Kidney (tissue), 14 donors: Measurements from ENCODE around the gene VDR. TPM values are rescaled to one million over a fixed set of nuclear protein-coding genes. Genes with fewer than 3 reads are reported as not detected.

ENCODE experiments used
- DNase-seq, 5 donors: peaks; one replicate each; pipeline ENCODE4 v3.0.0-alpha.2; 2013 to 2020
- FAIRE-seq: peaks from 2 replicates; lab custom pipeline; 2012; peaks lifted over from hg19 to GRCh38; lab: Jason Lieb, UNC
- H3K27ac ChIP-seq, 2 donors: one replicate each; pipeline ENCODE4 v1.7.0; 2013; ENCODE audit warnings: low read depth in 2 of 2, low read length in 2 of 2, inconsistent platforms in 1 of 2
- H3K27me3 ChIP-seq: one replicate; pipeline ENCODE4 v1.7.1; 2013; ENCODE audit warnings: low read length, inconsistent platforms; ENCODE audit not compliant: control insufficient read depth, insufficient read depth
- H3K36me3 ChIP-seq, 3 donors: one replicate each; pipeline versions ENCODE4 v1.7.0 to v1.7.1; 2013; ENCODE audit warnings: low read length in 3 of 3, control low read depth in 1 of 3, inconsistent platforms in 1 of 3; ENCODE audit not compliant: insufficient read depth in 3 of 3, control insufficient read depth in 2 of 3
- H3K4me1 ChIP-seq, 3 donors: one replicate each; pipeline versions ENCODE4 v1.7.0 to v1.7.1; 2013; ENCODE audit warnings: low read length in 3 of 3, inconsistent platforms in 1 of 3, low read depth in 1 of 3; ENCODE audit not compliant: control insufficient read depth in 2 of 3, insufficient read depth in 2 of 3
- H3K4me3 ChIP-seq, 3 donors: one replicate each; pipeline versions ENCODE4 v1.7.0 to v1.8.1; 2013; ENCODE audit warnings: low read length in 3 of 3, control low read depth in 1 of 3, inconsistent platforms in 1 of 3
- H3K9ac ChIP-seq, 3 donors: one replicate each; pipeline versions ENCODE4 v1.7.0 to v1.7.1; 2013; ENCODE audit warnings: low read length in 3 of 3, control low read depth in 1 of 3, inconsistent platforms in 1 of 3
- H3K9me3 ChIP-seq, 3 donors: one replicate each; pipeline versions ENCODE4 v1.7.0 to v1.7.1; 2013; ENCODE audit warnings: low read length in 3 of 3, control low read depth in 1 of 3, inconsistent platforms in 1 of 3; ENCODE audit not compliant: control insufficient read depth in 2 of 3, insufficient read depth in 1 of 3
- intact Hi-C: fragments of 100-400 bp; cut with DNase I; formaldehyde crosslinking; loops from one replicate; pipeline ENCODE4 v1.11.1; 2022
- polyA plus RNA-seq: library from polyadenylated mRNA; stranded (reverse); fragments of 350-450 nt; fragmentation: Illumina TruSeq; extraction: RNeasy Lipid Tissue Mini Kit (QIAGEN cat#74804); gene quantifications from one replicate; pipeline ENCODE4 v1.2.3, GENCODE V29; 2014; ENCODE audit warnings: low read depth, low replicate concordance; ENCODE audit not compliant: insufficient read depth
- total RNA-seq: library from RNA; stranded (reverse); fragmentation: NEBNext Ultra II Directional; extraction: Animal tissue kit (Norgen Biotek cat#: 25700); gene quantifications from one replicate; pipeline ENCODE4 v1.2.1, GENCODE V29; 2021
- TF ChIP-seq, protein P1 (sequence below): IDR thresholded peaks from 3 replicates; pipeline ENCODE4 v1.5.1; 2012; ENCODE audit warnings: mild to moderate bottlenecking, moderate library complexity, borderline replicate concordance; ENCODE audit not compliant: insufficient read depth; ENCODE audit errors: extremely low read depth
- donor health status: control.
- donor health status: control.
- donor health status: control.
- donor health status: control.
- donor health status: control.
- donor health status: DM: yes; HTN: yes; CAD: no.
- donor health status: Normal renal cell carcinoma (clear cell type).

The VDR gene
- total and polyA plus RNA-seq, 2 donors from 2014 or later: 14.8 to 19.1 TPM

DNA sequence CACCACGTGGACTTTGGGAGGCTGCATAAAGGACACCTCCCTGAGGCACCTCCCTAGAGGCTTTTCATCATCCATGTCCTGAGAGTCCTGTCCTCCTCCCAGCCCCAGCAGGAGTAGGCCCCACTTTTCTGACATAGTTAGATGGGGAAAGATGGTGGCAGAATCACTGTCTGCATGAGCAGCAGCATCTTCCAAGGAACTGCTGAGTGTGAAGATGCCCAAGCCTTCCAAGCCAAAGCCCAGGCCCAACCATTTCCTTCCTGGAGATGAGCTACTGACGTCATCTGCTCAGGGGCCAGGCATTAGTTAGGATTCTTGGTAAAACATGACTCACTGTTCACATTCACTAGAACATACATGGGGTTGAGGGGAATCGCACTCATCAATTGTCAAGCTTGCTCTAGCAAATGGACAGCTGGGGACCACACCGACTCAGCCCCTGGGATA, 37.3 kb downstream of the VDR start:
- Histone ChIP-seq H3K9ac (no peak overlapping the region), H3K36me3 (peaks cover 0 to 9% (median 0%) of the 10 kb centered on the region in 3 donors), H3K27me3 (no peaks in the 10 kb centered on the region), H3K27ac (no peak overlapping the region), H3K9me3 (no peaks in the 10 kb centered on the region), H3K4me3 (no peak overlapping the region), H3K4me1 (peaks cover 0 to 18% (median 10%) of the 10 kb centered on the region in 3 donors)
- FAIRE-seq: no peak
- intact Hi-C loops: no loop called here
- no peak for DNase-seq
- TF ChIP-seq, protein P1, sequence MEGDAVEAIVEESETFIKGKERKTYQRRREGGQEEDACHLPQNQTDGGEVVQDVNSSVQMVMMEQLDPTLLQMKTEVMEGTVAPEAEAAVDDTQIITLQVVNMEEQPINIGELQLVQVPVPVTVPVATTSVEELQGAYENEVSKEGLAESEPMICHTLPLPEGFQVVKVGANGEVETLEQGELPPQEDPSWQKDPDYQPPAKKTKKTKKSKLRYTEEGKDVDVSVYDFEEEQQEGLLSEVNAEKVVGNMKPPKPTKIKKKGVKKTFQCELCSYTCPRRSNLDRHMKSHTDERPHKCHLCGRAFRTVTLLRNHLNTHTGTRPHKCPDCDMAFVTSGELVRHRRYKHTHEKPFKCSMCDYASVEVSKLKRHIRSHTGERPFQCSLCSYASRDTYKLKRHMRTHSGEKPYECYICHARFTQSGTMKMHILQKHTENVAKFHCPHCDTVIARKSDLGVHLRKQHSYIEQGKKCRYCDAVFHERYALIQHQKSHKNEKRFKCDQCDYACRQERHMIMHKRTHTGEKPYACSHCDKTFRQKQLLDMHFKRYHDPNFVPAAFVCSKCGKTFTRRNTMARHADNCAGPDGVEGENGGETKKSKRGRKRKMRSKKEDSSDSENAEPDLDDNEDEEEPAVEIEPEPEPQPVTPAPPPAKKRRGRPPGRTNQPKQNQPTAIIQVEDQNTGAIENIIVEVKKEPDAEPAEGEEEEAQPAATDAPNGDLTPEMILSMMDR: no peak

DNA sequence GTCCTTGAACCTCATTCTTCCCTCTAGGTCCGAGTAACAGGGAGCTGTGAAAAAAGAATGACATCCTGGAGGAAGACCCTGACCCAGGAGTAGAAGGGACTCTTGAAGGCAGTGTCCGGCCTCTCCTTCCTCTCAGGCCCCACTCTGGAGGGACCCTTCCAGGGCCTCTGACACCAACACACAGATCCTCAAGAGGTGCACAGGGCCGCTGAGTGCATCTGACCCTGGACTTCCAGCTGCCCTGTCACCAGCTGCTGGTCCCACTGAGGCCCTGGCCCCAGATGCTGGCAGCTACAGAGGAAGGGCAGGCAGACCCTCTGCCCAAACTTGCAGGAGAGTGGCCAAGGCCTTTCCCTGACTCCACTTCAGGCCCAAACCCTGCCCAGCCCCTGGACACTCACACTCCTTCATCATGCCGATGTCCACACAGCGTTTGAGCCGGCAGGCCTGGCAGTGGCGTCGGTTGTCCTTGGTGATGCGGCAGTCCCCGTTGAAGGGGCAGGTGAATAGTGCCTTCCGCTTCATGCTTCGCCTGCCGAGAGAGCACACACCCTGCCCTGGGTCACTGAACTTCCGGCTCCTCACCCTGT, 40.1 kb downstream of the VDR start:
- peaks cover 0 to 15% (median 0%) of the 10 kb centered on the region in 3 donors for H3K36me3 ChIP-seq
- H3K4me3 ChIP-seq: no peak overlapping the region
- intact Hi-C loops: no loop called here
- FAIRE-seq (no peak), DNase-seq (no peak)
- TF ChIP-seq, protein P1: no peak
- no peaks in the 10 kb centered on the region for H3K9me3 ChIP-seq
- H3K27me3 ChIP-seq: no peaks in the 10 kb centered on the region
- H3K9ac ChIP-seq: no peak overlapping the region
- peaks cover 0 to 8% (median 8%) of the 10 kb centered on the region in 3 donors for H3K4me1 ChIP-seq
- no peak overlapping the region for H3K27ac ChIP-seq

DNA sequence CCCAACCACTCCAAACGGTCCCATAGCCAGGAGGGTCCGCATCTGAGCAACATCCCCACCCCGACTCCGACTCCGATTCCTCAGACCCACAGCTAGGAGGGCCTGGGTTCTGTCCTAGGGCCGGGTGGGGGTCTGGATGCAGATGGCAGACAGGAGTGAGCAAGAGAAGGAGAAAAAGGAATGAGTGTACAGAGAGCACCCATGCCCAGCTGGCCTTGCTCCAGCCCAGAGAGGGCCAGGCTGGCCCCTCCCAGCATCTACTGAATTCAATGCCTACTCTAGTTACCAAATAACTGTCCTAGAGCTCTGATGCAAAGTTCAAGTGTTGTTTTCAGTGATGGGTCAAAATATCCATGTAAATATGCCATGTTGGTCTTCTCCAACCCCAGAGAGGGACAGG, 40.8 kb downstream of the VDR start:
- intact Hi-C loops: no loop called here
- H3K36me3 ChIP-seq: peaks cover 0 to 18% (median 0%) of the 10 kb centered on the region in 3 donors
- TF ChIP-seq, protein P1: no peak
- H3K9ac ChIP-seq: no peak overlapping the region
- DNase-seq (no peak), FAIRE-seq (no peak)
- H3K27ac ChIP-seq: no peak overlapping the region
- H3K4me3 ChIP-seq: no peak overlapping the region
- peaks cover 0 to 9% (median 8%) of the 10 kb centered on the region in 3 donors for H3K4me1 ChIP-seq
- H3K9me3 ChIP-seq: no peaks in the 10 kb centered on the region
- no peaks in the 10 kb centered on the region for H3K27me3 ChIP-seq
